ENCODE measurements around the gene ARSA.
A peak's percentile ranks its signal among the peaks of the same experiment; 100 is the strongest.
"Not testable (repeated sequence)": the region's sequence is repeated elsewhere in the genome, so short reads cannot be mapped to it uniquely, and the experiment has no call there.

ARSA gene

GRCh38 chr22:50627642-50628542 is at the start of gene ARSA:
TSS of gene ARSA (minus strand) at chr22:50628152. CDS start at chr22:50627779, 373 bp downstream.
- peak; percentile 69 for DNase-seq (ENCODE audit: low read depth)

GRCh38 chr22:50676661-50677492 is 48.9 kb upstream of the ARSA start:
- DNase-seq (ENCODE audit: low read depth), result no peak

DNA sequence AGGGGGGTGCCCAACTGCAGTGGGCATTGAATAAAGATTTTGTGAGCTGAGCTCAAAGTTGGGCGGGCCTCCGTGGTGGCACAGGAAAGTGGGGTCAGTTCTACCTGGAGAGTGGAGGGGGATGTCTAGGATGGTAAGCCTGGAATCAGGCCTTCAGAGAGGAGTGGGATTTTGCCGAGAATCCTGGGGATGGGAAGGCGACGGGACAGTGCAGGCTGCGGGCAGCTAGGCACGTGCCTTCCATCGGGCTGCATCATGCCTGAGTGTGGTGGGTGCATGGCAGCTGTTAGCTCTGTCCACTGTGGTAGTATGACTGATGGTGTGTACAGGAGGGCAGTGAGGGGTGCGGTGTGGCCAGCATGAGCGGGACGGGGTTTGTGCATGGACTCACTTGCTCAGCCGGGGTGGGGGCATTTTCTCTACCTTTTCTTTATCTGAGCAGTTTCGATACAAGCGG is 48.3 kb upstream of the ARSA start:
- DNase-seq (ENCODE audit: low read depth), result no peak

DNA sequence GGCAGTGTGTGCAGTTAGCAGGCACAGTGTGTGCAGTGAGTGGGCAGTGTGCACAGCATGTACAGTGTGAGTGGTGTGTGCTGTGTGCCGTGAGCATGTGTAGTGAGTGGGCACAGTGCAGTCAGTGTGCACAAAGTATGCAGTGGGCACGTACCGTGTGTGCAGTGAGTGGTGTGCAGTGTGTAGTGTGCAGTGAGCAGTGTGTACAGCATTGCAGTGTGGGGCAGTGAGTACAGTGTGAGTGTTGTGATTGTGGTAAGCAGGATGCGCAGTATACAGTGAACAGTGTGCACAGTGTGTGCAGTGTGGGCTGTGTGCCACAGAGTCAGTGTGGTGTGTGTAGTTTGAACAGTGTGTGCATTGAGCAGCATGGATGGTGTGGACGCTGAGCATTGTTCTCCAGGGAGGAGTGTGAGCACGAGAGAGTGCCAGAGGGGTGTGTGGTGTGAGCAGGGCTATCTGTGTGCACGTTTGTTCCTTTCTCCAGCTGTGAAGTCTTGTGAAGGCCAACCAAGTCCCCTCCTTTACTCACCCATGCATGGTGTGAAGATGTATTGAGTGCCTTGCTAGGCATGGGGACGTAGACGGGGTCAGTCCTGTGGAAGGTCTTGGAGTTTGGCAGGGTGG is 47.7 kb upstream of the ARSA start:
- no peak for DNase-seq (ENCODE audit: low read depth)

GRCh38 chr22:50674606-50675552 is 46.9 kb upstream of the ARSA start:
- DNase-seq (ENCODE audit: low read depth), result no peak

GRCh38 chr22:50674130-50674500 is 46.2 kb upstream of the ARSA start:
- no peak for DNase-seq (ENCODE audit: low read depth)

GRCh38 chr22:50673231-50674129 is 45.5 kb upstream of the ARSA start:
- DNase-seq (ENCODE audit: low read depth), result no peak

GRCh38 chr22:50672471-50673230 is 44.7 kb upstream of the ARSA start, which contains the start of gene SHANK3:
TSS of gene SHANK3 (plus strand) at chr22:50672823.
- no peak for DNase-seq (ENCODE audit: low read depth)

- no peak for DNase-seq (ENCODE audit: low read depth)
These were observed 44.1 kb upstream of the ARSA start for GRCh38 chr22:50672041-50672440.

DNA sequence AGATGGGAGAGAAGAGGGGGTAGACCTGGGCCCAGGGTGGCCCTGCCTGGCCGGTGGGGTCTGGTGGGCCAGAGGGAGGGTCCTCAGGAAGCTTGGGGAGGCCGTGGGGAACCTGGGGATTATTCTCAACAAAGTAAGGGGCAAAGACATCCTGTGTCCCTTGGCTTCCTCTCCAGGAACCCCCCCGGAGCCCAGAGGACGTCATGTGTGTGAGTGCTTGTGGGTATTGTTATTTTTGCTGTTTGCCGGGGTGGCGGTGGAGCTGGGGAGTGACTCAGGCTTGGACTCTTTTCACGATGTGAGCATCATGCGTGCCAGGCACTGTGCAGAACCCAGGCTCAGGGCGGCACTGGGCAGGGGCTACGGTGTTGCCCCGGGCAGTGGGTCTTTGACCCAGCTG is 43.7 kb upstream of the ARSA start:
- no peak for DNase-seq (ENCODE audit: low read depth)

DNA sequence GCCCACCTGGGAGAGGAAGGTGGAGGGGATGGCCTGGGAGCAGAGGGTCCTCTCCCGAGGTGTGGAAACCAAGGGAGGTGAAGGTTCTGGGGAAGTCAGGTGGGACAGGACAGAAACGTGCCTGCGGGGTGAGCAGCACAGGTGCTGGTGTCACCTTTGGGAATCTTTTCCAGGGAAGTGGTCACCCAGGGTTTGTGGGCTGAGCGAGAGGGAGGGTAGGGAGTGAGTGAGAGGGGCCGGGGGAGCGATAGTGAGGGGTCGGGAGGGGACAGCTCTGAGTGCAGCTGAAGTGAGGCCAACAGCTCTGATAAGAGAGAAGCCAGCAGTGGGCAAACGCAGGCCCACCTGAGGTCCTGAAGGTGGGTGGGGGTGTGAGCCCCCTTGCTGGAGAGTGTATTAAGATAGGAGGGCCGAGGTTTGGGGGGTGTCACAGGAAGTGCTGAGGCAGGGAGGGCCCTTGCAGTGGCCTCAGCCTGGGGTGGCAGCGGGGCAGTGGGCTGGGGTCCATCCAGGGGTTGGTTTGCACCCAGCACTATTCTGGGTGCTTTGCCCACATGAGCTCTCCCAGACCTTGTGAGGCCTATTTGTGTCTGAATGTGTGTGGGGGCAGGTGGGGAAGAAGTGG is 43.1 kb upstream of the ARSA start:
- DNase-seq (ENCODE audit: low read depth), result no peak

DNA sequence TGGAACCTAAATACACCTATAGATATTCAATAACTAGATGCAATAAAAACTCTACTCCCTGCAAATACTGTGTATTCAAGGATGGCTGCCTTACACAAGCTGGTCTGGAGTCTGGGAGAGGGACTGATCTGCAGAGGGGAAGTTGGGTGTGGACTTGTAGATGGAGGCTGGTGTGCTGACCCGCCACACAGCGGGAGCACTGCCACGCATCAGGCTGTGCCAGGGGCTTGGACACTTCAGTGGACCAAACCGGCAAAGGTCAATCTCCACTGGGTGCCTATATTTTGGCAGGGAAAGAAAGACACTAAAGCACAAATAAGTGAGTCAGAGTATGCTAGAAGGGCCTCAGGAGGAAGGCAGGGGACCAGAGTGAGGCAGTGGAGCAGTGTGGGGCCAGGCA is 42.6 kb upstream of the ARSA start:
- no peak for DNase-seq (ENCODE audit: low read depth)

DNA sequence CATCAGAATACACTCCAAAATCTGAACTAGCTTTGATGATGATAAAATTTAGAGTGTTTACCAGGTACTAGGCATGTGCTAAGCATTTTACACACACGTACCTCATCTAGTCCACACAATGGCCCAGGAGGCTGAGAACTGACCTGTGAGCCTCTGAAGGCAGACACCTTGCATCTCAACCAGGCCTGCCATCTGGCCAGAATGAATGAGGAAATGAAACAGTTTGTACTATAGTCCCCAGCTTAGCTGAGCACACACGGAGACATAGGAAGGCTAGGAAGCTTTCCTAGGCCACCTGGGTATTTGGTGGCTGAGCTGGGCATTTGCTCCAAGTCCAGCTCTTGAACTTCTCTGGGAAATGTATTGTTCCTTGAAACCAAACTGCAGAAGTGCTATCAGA is 37.8 kb upstream of the ARSA start:
- DNase-seq (ENCODE audit: low read depth), result no peak

- DNase-seq (ENCODE audit: low read depth), result no peak
These were observed 37.3 kb upstream of the ARSA start for GRCh38 chr22:50665212-50665611.

DNA sequence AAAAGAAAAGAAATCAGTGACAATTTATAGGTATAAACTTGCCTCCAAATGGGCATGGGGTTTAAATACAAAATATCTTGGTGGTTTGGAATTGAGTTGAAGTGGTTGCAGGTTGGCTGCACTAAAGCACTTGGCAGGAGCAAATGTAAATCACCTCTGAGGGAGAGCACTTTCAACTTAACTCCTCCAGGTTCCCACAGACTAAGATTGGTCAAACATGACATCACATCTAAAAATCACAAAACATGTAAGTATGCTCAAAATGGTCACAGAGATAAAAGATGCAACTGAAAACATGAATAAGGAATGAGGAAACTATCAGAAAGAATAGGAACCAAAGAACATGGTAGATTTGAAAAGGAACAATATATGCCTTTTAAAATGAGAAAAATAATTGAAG is 32.4 kb upstream of the ARSA start:
- no peak for DNase-seq (ENCODE audit: low read depth)

DNA sequence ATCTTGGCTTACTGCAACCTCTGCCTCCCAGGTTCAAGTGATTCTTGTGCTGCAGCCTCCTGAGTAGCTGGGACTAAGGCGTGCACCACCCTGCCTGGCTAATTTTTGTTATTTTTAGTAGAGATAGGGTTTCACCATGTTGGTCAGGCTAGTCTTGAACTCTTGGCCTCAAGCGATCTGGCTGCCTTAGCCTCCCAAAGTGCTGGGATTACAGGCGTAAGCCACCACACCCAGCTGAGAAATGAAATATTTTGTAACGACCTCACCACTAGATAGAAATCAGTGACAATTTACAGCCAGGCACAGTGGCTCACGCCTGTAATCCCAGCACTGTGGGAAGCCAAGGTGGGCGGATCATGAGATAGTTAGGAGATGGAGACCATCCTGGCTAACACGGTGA is 31.8 kb upstream of the ARSA start:
- not testable (repeated sequence) for DNase-seq (ENCODE audit: low read depth)

GRCh38 chr22:50657925-50658324 is 30.0 kb upstream of the ARSA start:
- DNase-seq (ENCODE audit: low read depth), result no peak

- DNase-seq (ENCODE audit: low read depth), result no peak
These were observed 28.4 kb upstream of the ARSA start for GRCh38 chr22:50656122-50657070.

All from activated T-cell treated with anti-CD3 and anti-CD28 coated beads for 24 hours (primary cell).